GM21717 (cell line): ENCODE data around the gene ASIC4.

ENCODE experiments used
- ATAC-seq: cut with Tn5 transposase; IDR thresholded peaks from one replicate; pipeline ENCODE4 v1.9.1; 2021; ENCODE audit warnings: mild to moderate bottlenecking, moderate library complexity; ENCODE audit not compliant: unreplicated experiment

The ASIC4 gene

GRCh38 chr2:219532378-219532649, 18.0 kb downstream of the ASIC4 start:
- ATAC-seq, result no peak

DNA sequence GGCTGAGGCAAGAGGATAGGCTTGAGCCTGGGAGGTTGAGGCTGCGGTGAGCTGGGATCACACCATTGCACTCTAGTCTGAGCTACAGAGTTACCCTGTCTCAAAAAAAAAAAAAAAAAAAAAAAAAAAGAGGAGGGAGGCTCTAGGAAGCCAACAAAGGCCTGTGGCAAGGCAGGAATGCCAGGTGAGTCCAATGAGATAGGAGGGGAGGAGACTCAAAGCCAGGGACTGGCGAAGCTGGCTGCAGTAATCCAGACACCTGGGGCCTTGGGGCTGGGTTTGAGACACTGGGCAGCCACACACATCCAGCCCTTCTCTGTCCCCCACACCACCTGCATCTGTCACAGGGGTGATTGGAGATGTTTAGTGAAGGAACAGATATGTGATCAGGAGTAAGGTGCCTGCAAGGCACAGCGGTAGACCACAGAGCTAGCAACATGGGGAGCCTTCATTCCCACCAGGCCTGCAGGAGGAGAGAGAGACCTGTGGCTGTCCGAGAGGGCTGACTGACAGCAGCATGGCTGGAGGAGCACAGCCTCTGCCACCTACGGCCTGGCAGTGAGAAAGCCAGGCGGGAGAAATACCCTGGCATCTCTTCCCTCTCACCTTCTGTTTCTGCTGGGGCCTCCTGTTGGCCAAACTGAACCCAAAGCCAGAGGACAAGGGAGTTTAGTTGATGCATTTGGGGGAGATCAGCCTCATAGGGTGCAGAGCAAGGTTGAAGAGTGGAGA, 19.8 kb downstream of the ASIC4 start:
- ATAC-seq, result no peak

DNA sequence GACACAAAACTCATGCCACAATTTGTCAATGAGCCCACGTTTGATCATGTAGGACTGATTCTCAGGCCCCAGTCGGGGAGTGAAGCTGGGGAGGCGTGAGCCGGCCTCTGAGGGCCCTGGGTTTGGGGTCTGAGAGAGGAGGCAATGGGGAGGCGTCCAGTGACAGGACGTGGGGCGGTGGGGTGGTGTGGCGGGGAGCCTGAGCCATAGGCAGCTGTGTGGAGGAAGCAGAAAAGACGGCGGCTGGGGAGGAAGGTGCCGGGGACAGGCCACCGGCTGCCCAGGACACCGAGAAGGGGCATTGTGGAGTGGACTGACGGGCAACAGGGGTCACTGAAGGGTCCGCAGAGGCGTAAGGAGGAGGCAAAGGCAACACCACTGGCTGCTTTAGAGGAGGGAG, 22.1 kb downstream of the ASIC4 start:
- ATAC-seq, result no peak

DNA sequence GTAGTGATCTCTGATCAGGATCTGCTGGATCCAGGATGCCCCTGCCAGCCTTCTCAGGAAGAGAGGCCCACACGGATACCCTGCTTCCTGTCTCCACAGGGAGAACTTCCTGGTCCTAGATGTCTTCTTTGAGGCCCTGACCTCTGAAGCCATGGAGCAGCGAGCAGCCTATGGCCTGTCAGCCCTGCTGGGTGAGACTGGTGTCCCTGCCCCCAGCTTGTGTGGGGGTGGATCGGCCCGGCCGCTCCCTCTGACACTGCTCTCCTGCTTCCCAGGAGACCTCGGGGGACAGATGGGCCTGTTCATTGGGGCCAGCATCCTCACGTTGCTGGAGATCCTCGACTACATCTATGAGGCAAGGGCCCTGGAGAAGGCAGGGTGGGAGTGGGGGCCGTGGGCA, 22.7 kb downstream of the ASIC4 start:
- ATAC-seq, result no peak

- ATAC-seq, result no peak
These were observed 23.6 kb downstream of the ASIC4 start for GRCh38 chr2:219537657-219538488.

GRCh38 chr2:219538504-219538951, 24.2 kb downstream of the ASIC4 start:
- no peak for ATAC-seq

DNA sequence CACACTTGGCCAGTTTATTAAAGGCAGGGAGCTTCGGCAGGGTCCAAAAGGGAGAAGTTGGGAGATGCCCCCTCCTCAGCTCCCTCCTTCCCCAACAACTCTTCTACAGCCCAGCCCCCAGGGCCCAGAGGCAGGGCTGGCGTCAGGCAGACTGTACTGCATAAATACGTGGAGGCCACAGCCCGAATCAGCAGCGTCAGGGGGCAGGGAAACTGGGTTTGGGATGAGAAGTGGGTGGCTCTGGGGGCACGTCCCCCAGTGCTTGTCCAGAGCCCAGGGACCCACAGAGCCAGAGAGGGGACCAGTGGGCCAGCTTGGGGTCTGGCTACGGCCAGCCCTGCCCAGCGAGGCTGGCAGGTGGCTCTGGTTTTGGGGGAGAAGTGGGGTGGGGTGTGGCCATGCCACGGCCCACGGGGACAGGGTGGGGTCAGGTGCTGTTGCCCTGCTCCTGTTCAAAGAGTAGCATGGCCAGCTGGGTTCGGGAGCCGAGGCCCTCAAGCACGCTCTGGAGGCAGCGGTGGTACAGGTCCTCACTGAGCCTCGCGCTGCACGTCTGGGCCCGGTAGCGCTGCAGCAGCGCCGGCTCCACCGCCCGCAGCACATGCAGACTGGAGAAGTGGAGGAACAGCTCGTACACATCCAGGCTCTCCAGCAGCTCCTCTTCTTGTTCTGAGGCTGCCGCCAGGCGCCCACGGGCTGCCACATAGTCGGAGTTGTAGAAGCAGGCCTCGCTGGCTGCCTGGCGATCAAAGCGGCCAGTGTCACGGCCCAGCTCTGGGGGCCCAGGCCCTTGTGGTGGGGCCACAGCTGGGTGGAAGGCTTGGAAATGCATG, 24.9 kb downstream of the ASIC4 start:
- ATAC-seq, result no peak

DNA sequence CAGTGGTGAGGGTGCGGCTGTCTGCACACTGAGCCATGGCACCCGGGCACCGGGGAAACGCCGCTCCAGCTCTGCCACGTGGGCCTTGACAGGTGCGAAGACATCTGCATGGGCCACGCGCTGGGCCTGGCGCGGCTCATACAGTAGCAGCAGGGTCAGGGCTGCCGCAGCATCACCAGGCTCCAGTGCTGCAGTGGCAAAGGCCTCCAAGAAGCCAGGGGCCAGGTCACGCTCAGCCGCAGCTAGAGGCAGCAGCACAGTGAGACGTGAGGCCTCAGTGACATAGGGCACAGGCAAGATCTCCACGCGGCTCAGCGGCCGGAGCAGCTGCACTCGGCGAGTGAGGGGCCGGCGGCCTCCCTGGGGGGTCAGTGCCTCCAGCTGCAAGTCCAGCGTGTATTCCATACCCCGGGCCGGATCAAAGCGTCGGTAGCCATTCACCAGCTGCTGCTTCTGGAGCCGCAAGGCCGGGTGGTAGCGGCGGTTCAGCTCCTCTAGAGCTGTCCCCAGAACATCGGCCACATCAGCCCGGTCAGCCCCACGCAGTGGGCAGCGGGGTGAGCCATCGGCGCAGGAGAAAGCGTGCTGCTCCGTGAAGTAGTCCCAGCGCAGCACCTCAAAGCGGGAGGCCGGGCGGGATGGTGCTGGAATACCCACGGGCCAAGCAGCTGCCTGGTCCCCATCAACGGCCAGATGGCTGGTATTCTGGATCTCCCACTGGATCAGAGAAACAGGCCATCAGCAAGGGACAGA, 25.8 kb downstream of the ASIC4 start:
- ATAC-seq, result no peak

GRCh38 chr2:219540784-219541504, 26.7 kb downstream of the ASIC4 start:
- no peak for ATAC-seq

GRCh38 chr2:219541611-219542180, 27.4 kb downstream of the ASIC4 start:
- peak; percentile 51 for ATAC-seq

GRCh38 chr2:219542931-219543595, 28.8 kb downstream of the ASIC4 start:
- peak; percentile 32 for ATAC-seq

GRCh38 chr2:219543596-219544358, 29.5 kb downstream of the ASIC4 start, which contains the start of the genes CHPF and TMEM198:
Gene CHPF, minus strand, starts transcription at chr2:219543809. Its CDS starts 271 bp downstream, at chr2:219543538.
Gene TMEM198, plus strand, starts transcription at chr2:219544028. Its CDS starts 700 bp downstream, at chr2:219544728.
- ATAC-seq, result peak; percentile 82

DNA sequence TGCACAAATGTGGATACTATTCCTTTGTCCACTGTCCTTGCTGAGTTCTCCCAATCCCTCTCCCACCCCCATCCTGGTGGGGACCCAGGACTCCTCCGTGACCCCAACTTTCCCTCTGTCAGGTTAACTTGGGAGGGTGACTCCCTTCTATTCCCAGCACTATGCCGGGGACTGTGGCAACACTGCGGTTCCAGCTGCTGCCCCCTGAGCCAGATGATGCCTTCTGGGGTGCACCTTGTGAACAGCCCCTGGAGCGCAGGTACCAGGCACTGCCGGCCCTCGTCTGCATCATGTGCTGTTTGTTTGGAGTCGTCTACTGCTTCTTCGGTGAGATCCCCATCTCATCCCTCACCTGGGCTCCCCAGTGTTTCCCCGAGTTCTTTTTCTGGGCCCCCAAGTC, 30.3 kb downstream of the ASIC4 start:
- ATAC-seq, result no peak

DNA sequence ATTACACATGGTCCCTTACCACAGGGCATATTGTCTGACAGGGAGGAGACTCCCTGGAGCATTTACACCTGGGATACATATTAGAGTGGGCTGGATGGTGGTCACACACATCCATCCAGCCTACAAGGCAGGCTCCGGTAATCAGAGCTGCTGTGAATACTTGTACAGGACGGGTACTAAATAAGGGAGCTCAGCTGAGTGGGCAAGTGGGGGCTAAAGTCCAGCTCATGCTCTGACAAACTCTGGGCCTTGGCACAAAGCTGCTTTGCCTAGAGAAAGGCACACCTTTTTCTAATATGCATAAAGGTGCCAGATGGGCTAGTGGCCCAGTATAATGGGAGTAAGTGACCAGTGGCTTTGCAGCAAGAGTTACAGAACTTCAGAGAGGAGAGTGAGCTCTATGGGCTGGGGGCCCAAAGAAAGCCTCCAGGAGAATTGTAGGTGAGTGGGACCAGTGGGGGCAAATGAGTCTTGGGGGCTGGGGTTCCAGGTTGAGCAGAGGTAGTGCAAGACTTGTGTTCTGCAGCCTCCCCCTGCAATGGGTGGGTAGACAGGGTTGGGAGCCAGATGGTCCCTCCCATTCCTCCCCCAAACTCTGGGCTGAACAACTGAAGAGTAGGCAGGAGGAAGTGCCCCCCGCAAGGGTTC, 31.1 kb downstream of the ASIC4 start:
- no peak for ATAC-seq

DNA sequence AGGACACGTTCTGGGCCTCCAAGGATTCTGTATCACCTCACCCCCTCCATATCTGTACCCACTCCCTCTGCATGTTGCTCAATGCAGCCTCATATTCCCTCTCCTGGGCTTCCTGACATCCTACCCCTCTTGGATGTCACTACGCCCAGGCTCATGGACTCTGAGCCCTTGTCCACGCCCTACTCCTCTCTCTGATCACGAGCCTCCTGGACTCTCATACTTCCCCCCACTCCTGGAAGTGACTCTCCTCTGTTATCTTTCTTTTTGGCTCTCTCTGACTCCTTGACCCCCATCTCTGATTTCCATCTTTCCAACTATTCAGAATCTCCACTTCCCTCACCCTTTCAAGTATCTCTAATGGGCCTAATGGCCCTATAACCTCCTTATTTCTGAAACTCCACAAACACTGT, 31.7 kb downstream of the ASIC4 start:
- no peak for ATAC-seq

DNA sequence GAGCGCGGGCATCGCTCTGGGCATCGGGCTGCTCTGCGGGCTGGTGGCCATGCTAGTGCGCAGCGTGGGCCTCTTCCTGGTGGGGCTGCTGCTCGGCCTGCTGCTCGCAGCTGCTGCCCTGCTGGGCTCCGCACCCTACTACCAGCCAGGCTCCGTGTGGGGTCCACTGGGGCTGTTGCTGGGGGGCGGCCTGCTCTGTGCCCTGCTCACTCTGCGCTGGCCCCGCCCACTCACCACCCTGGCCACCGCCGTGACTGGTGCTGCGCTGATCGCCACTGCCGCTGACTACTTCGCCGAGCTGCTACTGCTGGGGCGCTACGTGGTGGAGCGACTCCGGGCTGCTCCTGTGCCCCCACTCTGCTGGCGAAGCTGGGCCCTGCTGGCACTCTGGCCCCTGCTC, 33.3 kb downstream of the ASIC4 start:
- no peak for ATAC-seq

GRCh38 chr2:219548990-219549389, 34.7 kb downstream of the ASIC4 start:
- no peak for ATAC-seq

GRCh38 chr2:219549619-219550018, 35.3 kb downstream of the ASIC4 start:
- ATAC-seq, result no peak
